GM12878 (cell line): Measurements from ENCODE around the gene PARK7. TPM values are rescaled to one million over a fixed set of nuclear protein-coding genes. Genes with fewer than 3 reads are reported as not detected.

Experiments used
- ATAC-seq: fragments of 200-7000 bp; cut with Tn5 transposase; 3 replicates; pipeline ENCODE4 v1.9.1; 2020; ENCODE audit warnings: mild to moderate bottlenecking, moderate library complexity
- BruUV-seq: library from RNA; stranded (reverse); fragments of 400-500 nt; replicated peaks from 2 replicates; lab custom pipeline; 2021; lab: Mats Ljungman, UMichigan
- CTCF ChIA-PET: fragments of 300-600 bp; sonication (Branson Sonifier 250); formaldehyde crosslinking; extraction: SDS; loops from one replicate; lab custom pipeline; 2021; ENCODE audit warnings: inconsistent platforms; lab: Yijun Ruan, JAX
- POLR2A ChIA-PET: fragments of 350-600 bp; formaldehyde crosslinking; extraction: SDS; loops from one replicate; lab custom pipeline; 2021; ENCODE audit warnings: inconsistent platforms; lab: Charles Lee
- RAD21 ChIA-PET: fragments of 300-600 bp; sonication (Branson Sonifier 250); formaldehyde crosslinking; loops from one replicate; lab custom pipeline; 2023; ENCODE audit warnings: antibody characterized with exemption; ENCODE audit not compliant: unreplicated experiment; lab: Charles Lee
- SMC1A ChIA-PET: fragments of 300-600 bp; sonication (Branson Sonifier 250); formaldehyde crosslinking; loops from one replicate; lab custom pipeline; 2023; ENCODE audit not compliant: unreplicated experiment, uncharacterized antibody; lab: Charles Lee
- DNase-seq: peaks from one replicate; pipeline ENCODE4 v3.0.0-alpha.2; 2011; ENCODE audit warnings: low read depth, low spot score
- FAIRE-seq: peaks from 3 replicates; lab custom pipeline; 2011; peaks lifted over from hg19 to GRCh38; lab: Jason Lieb, UNC
- H2AFZ ChIP-seq: 2 replicates; pipeline ENCODE4 v1.6.0; 2011; ENCODE audit warnings: low read depth, low read length, control low read depth; ENCODE audit not compliant: control insufficient read depth
- H3K27ac ChIP-seq: 2 replicates; pipeline ENCODE4 v1.5.1; 2011; ENCODE audit warnings: control low read depth; ENCODE audit not compliant: control insufficient read depth, insufficient read depth
- H3K27me3 ChIP-seq, 2 experiments: replicated peaks in 1 of 2; 2 replicates each; pipeline versions ENCODE4 v1.6.0 to v1.6.1; 2011; ENCODE audit warnings: low read length in 1 of 2; ENCODE audit not compliant: control insufficient read depth in 2 of 2, insufficient read depth in 2 of 2
- H3K36me3 ChIP-seq, 2 experiments: 2 replicates each; pipeline ENCODE4 v1.5.1; 2011; ENCODE audit warnings: low read length in 1 of 2; ENCODE audit not compliant: control insufficient read depth in 2 of 2, insufficient read depth in 2 of 2
- H3K4me1 ChIP-seq: 2 replicates; pipeline ENCODE4 v1.6.1; 2011; ENCODE audit warnings: mild to moderate bottlenecking, low read length, moderate library complexity, mixed read lengths; ENCODE audit not compliant: control insufficient read depth, insufficient read depth
- H3K4me2 ChIP-seq: 2 replicates; pipeline ENCODE4 v1.6.0; 2011; ENCODE audit warnings: control low read depth; ENCODE audit not compliant: control insufficient read depth, insufficient read depth
- H3K4me3 ChIP-seq: fragments of 200-600 bp; sonication (generic); 2 replicates; pipeline ENCODE4 v1.5.1; 2016
- H3K79me2 ChIP-seq: 2 replicates; pipeline ENCODE4 v1.6.0; 2011; ENCODE audit warnings: low read length; ENCODE audit not compliant: control insufficient read depth, insufficient read depth
- H3K9ac ChIP-seq: 2 replicates; pipeline ENCODE4 v1.8.0; 2011; ENCODE audit warnings: low read length, control low read depth, mixed read lengths; ENCODE audit not compliant: control insufficient read depth, insufficient read depth
- H3K9me3 ChIP-seq: replicated peaks from 3 replicates; pipeline ENCODE4 v1.5.1; 2011; ENCODE audit warnings: mild to moderate bottlenecking, low read length; ENCODE audit not compliant: control insufficient read depth, insufficient read depth
- H4K20me1 ChIP-seq: 2 replicates; pipeline ENCODE4 v1.6.0; 2011; ENCODE audit not compliant: control insufficient read depth, insufficient read depth
- ASH2L ChIP-seq: fragments of 300-600, 200-600 bp; sonication (generic); IDR thresholded peaks from 2 replicates; pipeline ENCODE4 v1.6.1; 2017; ENCODE audit warnings: low read depth, mild to moderate bottlenecking, borderline replicate concordance
- CREM ChIP-seq: IDR thresholded peaks from 2 replicates; pipeline ENCODE4 v1.6.1; 2014; ENCODE audit warnings: antibody characterized with exemption, low read depth
- HCFC1 ChIP-seq: fragments of 150-350 bp; IDR thresholded peaks from 2 replicates; pipeline ENCODE4 v1.6.1; 2014; ENCODE audit warnings: low read length
- POU2F2 ChIP-seq: IDR thresholded peaks from 3 replicates; pipeline ENCODE4 v1.6.1; 2011; ENCODE audit warnings: low read depth, mild to moderate bottlenecking, low read length, borderline replicate concordance
- RAD21 ChIP-seq: IDR thresholded peaks from 2 replicates; pipeline ENCODE4 v1.6.1; 2011; ENCODE audit warnings: mild to moderate bottlenecking, low read depth, low read length, moderate library complexity; ENCODE audit not compliant: insufficient read depth
- ZBTB4 ChIP-seq: fragments of 450-650 bp; formaldehyde crosslinking; IDR thresholded peaks from 2 replicates; pipeline ENCODE4 v1.4.0; 2022; ENCODE audit warnings: mild to moderate bottlenecking, moderate library complexity
- ZNF384 ChIP-seq: IDR thresholded peaks from 2 replicates; pipeline ENCODE4 v1.6.1; 2012; ENCODE audit warnings: low read depth, mild to moderate bottlenecking, low read length, improper control_type of control experiment, borderline replicate concordance
- WGBS: methylation state at CpG from one replicate; pipeline ENCODE4 v1.1.6; 2016; ENCODE audit warnings: low lambda C conversion rate; ENCODE audit not compliant: insufficient replicate concordance, insufficient coverage; ENCODE audit errors: missing lambda C conversion rate; 5-methylcytosine and 5-hydroxymethylcytosine counted together
- in situ Hi-C: fragments of 300-500 bp; cut with MboI; formaldehyde crosslinking; loops from 9 replicates; pipeline ENCODE4 v1.14.3; 2018; ENCODE audit warnings: mixed read lengths
- intact Hi-C: fragments of 100-400 bp; cut with micrococcal nuclease; formaldehyde crosslinking; loops from one replicate; pipeline ENCODE4 v1.14.2; 2022; ENCODE audit not compliant: unreplicated experiment
- polyA plus RNA-seq, 11 experiments: library from polyadenylated mRNA; depleted of rRNA in 4 of 11; unstranded in 6 of 11; stranded (reverse) in 5 of 11; fragments of >200 nt; fragmentation: Nextera tagmentation in 4 of 11; fragmentation: Illumina TruSeq in 1 of 11; extraction: Ambion mirVana in 4 of 11; extraction: Trizol in 1 of 11; gene quantifications; 1 replicate in 1 of 11; 2 replicates in 10 of 11; pipeline versions ENCODE4 v1.2.1 to v1.2.3, GENCODE V29; 2011 to 2016; ENCODE audit warnings: inconsistent platforms in 2 of 11, missing spikeins in 2 of 11, low read depth in 1 of 11
- total RNA-seq, 4 experiments: library from RNA; depleted of rRNA in 3 of 4; stranded (reverse); fragments of >200 nt in 3 of 4; fragmentation: Illumina TruSeq in 1 of 4; extraction: Trizol in 1 of 4; gene quantifications; 2 replicates each; pipeline versions ENCODE4 v1.2.1 to v1.2.3, GENCODE V29; 2013 to 2021

PARK7 gene
- total and polyA plus RNA-seq, 10 of the 15 experiments (the other 5 are each of a cell fraction or from before 2014, with no cell fraction given): 267 to 1,056 (median 495) TPM

DNA sequence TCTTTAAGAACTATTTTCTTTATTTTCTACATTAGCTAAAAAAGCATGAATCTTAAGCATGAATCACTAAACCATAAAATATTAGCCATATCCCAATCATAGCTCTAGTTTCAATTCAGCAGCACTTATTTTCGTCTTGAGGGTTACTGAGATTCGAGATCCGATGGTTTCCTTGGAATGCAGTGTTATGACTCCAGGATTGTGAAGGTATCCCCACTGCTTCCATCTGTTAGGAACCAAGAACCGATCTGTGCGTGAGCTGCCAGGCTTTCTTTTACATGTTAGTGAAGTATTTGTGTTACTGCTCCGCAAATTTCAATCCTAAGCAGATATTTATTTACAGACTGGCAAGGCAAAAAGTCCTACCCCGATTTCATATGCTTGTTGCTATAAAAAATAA lies 39.7 kb upstream of the PARK7 start:
- DNase-seq: no peak
- Histone ChIP-seq H3K4me1 (no peaks in the 10 kb centered on the region), H3K36me3 (no peaks in the 10 kb centered on the region), H3K4me2 (no peak overlapping the region), H3K4me3 (no peak overlapping the region), H3K9ac (no peak overlapping the region), H3K79me2 (no peaks in the 10 kb centered on the region), H3K9me3 (no peaks in the 10 kb centered on the region), H2AFZ (no peak overlapping the region), H3K27ac (no peak overlapping the region), H4K20me1 (no peaks in the 10 kb centered on the region), H3K27me3 (no peaks in the 10 kb centered on the region)
- POLR2A ChIA-PET: interaction anchor here (0.9 kb wide), 1 partner anchor 10 kb away, joined by 3 read pairs; no protein-coding TSS in a partner anchor
- CTCF ChIA-PET: no interaction called here
- FAIRE-seq: no peak
- TF ChIP-seq ZBTB4 (CRISPR knock-in tag) (no peak), RAD21 (no peak), ZNF384 (no peak), HCFC1 (no peak), POU2F2 (no peak), CREM (no peak), ASH2L (no peak)
- in situ Hi-C loops: no loop called here
- SMC1A ChIA-PET: interaction anchor here (1.8 kb wide), 1 partner anchor 14 kb away, joined by 6 read pairs; no protein-coding TSS in a partner anchor
- intact Hi-C loops: no loop called here
- RAD21 ChIA-PET: no interaction called here
- 45% methylated on average over 7 of the region's 7 CpGs for WGBS
- ATAC-seq: no peak
- no TSS peak for BruUV-seq
